Measurements from ENCODE around the gene SLC6A5.

Gene SLC6A5

GRCh38 chr11:20596205-20597153 is 2.9 kb upstream of the SLC6A5 start:
- no peak for DNase-seq (ENCODE audit: low read depth)

GRCh38 chr11:20597154-20597679 is 2.2 kb upstream of the SLC6A5 start:
- DNase-seq (ENCODE audit: low read depth): no peak

- no peak for DNase-seq (ENCODE audit: low read depth)
Measured at GRCh38 chr11:20597680-20598484, 1.5 kb upstream of the SLC6A5 start.

GRCh38 chr11:20598492-20598891 is 916 bp upstream of the SLC6A5 start:
- DNase-seq (ENCODE audit: low read depth): no peak

- DNase-seq (ENCODE audit: low read depth): no peak
Measured at GRCh38 chr11:20600020-20600346, 575 bp downstream of the SLC6A5 start.

GRCh38 chr11:20600551-20600950 is 1.1 kb downstream of the SLC6A5 start:
- no peak for DNase-seq (ENCODE audit: low read depth)

- DNase-seq (ENCODE audit: low read depth): no peak
Measured at GRCh38 chr11:20601221-20601914, 2.0 kb downstream of the SLC6A5 start.

GRCh38 chr11:20604295-20604803 is 4.9 kb downstream of the SLC6A5 start:
- no peak for DNase-seq (ENCODE audit: low read depth)

GRCh38 chr11:20604864-20605601 is 5.6 kb downstream of the SLC6A5 start:
- DNase-seq (ENCODE audit: low read depth): no peak

GRCh38 chr11:20605602-20606091 is 6.2 kb downstream of the SLC6A5 start:
- no peak for DNase-seq (ENCODE audit: low read depth)

- no peak for DNase-seq (ENCODE audit: low read depth)
Measured at GRCh38 chr11:20608934-20609333, 9.5 kb downstream of the SLC6A5 start.

- DNase-seq (ENCODE audit: low read depth): peak; percentile 35
Measured at GRCh38 chr11:20609727-20610707, 10.6 kb downstream of the SLC6A5 start.

- DNase-seq (ENCODE audit: low read depth): no peak
Measured at GRCh38 chr11:20610825-20611224, 11.4 kb downstream of the SLC6A5 start.

- DNase-seq (ENCODE audit: low read depth): no peak
Measured at GRCh38 chr11:20611445-20611844, 12.0 kb downstream of the SLC6A5 start.

- no peak for DNase-seq (ENCODE audit: low read depth)
Measured at GRCh38 chr11:20611892-20612291, 12.5 kb downstream of the SLC6A5 start.

GRCh38 chr11:20612416-20612815 is 13.0 kb downstream of the SLC6A5 start:
- DNase-seq (ENCODE audit: low read depth): no peak

- DNase-seq (ENCODE audit: low read depth): no peak
Measured at GRCh38 chr11:20616920-20617319, 17.5 kb downstream of the SLC6A5 start.

- DNase-seq (ENCODE audit: low read depth): no peak
Measured at GRCh38 chr11:20617346-20618005, 18.1 kb downstream of the SLC6A5 start.

GRCh38 chr11:20618083-20618482 is 18.7 kb downstream of the SLC6A5 start:
- DNase-seq (ENCODE audit: low read depth): no peak
